KG1 (cell line): ENCODE results near the gene RTN4IP1.

ENCODE experiments used
- DNase-seq: peaks from one replicate; lab custom pipeline; 2025; lab: John Stamatoyannopoulos, UW

Gene RTN4IP1

DNA sequence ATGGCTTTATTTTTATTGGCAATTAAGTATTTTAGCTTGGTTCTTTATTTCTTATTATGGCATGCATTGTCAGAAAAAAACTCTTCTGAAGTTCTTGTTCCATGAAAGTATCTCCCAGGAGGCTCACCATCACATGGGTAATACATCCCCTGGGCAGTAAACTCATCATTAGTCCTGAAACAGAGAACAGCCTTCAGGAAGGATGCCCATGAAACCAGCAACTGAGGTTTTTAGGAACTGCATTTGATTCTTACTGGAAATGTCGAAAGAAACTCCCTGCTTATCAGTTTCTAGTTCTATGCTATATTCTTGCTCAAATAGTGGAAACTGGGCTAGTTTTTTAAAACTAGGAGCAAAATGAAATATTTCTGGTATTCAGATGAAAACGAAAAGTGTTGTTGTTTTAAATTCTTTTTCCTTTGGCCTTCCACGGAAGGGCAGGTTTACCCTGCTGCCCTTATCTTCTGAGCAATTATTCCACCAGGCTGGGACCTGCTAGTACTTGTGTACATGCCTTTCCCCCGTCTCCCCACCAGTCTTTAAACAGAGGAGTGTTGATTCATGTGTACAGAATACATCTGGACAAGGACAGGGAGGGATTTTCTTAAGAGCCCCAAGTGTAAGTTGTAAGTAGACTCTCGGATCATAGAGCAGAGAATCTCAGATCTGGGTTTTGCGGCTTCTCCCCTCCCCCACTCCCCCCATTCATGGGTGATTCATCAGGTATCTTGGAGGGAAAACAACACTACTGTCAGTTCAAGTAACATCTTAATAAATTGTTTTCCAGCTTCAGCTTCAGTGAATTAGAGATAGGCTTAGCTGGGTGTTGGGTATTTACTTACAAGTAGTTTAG, 81.5 kb downstream of the RTN4IP1 start:
- no peak for DNase-seq

DNA sequence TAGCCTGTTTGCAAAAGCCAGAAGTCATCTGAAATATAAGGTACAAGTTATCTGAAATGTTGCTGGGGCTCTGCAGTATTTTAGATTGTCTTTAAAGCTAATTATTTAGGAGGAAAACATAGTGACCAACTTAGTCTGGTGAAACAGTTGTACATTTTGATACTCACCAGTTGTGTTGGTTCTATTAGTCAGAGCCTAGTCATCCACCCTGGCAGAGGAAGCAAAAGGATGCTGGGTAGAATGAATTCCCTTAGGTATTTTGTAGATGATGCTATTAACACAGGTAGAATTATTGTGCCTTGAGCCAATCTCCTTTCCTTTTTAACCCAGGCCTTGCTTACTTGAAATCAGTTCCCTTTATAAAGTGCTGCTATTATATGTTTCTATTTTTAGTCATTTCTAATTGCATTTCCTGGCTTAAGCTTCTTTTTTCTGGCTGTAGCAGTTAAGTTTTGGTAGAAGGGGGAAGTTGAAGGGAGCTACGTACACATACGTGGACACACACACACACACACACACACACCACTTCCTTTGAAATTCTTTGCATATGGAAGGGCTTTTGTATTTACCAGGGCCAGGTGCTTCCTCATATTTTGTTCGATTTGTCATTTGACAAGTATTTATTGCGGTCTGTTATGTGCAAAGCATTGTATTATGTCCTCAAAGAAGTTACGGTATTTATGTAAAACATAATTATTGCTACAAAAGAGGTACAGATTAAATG, 82.4 kb downstream of the RTN4IP1 start:
- peak; percentile 65 for DNase-seq

DNA sequence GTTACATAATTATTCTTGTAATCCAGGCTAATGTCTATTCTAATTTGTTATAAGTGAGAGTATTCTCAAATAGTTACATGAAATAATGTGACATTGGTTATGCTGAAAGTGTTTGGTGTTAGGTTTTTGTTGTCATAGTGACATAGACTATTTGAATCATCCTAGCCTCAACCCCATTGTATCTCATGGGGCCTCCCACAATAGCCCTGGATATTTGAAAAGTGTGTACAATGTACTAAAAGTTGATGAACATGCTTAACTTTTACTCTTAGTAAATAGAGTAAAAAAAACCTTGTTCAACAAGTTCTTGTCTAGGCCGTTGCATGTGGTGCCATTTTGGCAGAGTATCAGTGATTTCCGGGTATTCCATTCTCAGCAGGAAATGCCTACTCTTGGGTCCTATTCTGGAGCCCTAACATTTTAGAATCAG, 83.0 kb downstream of the RTN4IP1 start:
- no peak for DNase-seq

DNA sequence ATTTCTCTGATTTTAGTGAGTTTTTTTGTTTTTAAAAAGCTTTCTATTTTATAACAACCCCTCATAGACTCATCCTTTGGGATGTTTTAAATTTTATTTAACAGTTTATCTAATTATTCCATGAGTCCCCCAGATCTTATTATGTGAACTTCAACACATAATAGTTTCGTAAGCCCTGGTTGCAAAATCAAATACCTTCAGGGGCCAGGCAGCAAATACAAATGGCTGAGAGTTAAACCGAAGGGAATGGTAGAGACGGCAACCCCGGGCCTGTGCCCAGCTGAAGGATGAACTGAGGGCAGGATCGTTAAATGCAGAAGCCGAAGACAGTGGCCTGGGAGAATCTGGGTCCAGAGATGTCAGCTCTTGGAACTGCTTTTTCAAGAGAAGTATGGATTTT, 88.4 kb downstream of the RTN4IP1 start:
- no peak for DNase-seq

DNA sequence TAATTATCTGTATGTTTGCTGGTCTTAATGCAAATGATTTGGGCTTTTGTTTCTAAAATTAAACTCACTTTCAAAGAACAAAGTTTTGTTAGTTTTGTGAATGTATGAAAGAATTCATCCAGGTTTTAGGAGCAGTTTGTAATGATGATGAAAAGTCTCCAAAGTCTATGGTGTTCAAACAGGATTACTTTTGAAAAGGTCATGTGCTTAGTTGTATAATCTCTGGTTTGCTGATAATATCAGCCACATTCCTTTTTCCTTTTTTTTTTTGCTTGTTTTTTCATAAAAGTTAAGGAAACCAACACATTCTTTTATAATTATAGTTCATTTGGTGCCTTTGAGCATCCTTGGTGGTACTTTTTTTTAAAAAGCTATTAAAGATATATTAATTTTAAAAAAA, 88.9 kb downstream of the RTN4IP1 start:
- DNase-seq: no peak

DNA sequence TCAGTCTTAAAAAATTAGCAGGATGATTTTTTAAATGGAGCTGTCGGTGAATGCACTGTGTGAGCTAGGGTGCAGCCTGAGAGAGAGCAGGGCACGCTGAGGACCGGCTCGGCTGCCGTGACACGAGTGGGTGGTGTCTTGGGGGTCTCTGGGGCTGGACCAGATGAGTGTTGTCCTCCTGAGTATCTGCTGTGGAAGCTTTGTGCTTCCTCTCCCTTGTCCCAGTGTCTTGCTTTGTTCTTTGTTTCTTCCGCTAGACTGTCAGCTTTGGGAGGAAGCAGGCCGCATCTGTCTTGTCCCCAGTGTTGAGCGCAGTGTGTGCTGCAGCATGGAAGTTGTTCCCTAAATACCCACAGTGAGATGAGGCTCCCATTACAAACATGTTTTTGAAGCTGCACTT, 89.4 kb downstream of the RTN4IP1 start:
- no peak for DNase-seq

DNA sequence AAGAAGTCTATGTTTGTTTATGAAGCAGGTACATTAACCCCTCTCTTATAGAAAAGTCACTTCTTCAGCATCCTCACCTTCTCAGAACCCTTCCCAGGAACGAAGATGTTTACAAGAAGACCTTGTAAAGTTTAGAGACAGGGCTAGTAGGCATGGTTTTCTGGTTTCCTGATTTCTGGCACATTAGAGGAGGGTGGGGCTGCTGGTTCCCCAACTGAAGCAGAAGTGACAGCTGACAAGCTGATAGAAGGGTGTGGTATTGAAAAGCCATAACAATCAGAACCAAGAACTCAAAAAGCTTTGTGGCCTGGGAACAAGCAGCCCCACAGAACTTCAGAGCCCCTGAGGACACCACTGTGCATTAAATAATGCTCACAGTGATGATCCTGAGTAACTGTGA, 91.2 kb downstream of the RTN4IP1 start:
- no peak for DNase-seq

DNA sequence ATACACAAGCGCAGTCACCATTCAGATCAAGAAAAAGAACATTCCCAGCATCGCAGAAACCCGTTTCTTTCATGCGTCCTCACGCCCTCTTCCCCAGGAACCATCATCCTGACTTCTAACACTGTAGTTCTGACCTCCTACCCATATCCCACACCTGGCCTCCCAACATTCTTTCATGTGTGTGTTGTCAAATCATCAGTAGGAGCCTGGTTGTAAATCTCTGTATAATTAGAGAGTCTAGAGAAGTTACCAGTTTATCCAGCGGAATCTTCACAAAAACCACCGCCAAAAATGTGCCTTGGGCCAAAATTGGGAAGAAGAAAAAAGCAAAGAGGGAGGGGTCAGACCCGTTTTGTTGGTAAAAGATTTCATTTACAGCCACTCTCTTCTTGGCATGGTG, 91.6 kb downstream of the RTN4IP1 start:
- DNase-seq: no peak

DNA sequence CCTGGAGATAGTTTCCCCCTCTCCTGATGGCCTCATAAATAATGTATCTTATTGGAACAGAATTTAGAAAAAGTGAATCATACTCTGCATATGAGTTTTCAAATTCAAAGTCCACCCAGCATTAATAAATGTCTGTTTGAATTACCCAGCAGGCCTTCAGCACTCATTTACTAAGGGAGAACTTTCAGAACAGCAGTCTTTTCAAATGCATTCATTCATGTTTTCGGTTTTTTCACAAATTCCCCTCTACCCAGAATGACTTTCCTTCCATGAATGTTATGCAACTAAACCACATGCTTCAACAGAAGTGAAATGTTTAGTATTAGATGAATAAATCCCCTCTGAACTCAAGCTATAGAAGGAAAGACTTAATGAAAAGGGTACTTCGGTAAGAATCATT, 92.4 kb downstream of the RTN4IP1 start:
- no peak for DNase-seq

DNA sequence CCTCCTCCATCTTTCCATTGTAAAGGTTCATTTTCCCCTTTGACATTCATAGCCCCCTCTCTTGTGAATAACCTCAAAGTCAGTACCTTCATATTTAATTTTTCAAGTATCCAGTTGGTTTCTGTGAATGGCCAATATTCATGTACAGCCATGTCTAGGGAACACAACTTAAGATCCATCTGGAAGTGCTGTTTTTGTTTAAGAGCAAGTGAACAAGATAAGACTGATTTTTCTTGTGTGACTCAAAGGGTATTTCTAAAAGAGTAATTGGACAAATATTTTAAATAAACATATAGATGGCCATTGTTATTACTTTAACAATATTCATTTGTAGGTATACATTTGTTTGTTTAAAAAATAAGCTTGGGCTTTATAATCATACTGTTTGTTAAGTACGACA, 92.9 kb downstream of the RTN4IP1 start:
- no peak for DNase-seq

DNA sequence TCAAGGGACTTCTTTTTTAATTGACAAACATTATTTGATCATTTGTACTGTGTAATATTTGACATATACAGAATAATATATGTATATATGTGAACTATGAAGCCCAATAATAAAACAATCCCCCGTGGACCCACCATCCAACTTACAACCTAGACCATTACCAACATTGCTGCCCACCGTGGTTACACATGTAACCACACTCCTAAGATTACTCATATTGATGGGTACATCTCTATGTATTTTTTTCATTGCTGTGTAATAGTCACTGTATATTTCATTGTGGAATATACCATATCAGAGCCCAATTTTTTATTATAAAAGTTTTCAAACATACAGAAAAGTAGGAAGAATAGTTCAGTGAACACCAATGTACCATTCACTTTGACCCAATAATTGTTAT, 94.3 kb downstream of the RTN4IP1 start:
- DNase-seq: no peak

DNA sequence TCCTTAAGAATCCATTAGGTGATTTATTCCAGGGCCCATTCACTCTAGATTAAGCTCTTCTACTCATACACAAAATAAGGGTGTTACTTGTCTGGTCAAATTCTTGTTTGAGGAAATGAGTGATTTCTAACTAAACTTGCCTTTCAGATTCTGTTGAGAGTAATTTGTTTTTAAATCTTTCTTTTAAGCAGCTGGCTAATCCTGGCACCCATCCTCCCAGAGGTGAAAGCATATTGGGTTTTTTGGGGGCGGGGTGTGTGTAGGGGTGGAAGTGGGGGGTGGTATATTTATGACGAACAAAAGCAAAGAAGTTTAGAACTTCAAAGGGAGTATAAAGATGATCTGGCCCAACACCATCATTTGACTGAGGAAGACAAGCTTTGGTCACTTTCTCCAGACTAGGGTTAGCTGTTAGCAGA, 94.7 kb downstream of the RTN4IP1 start:
- DNase-seq: no peak

DNA sequence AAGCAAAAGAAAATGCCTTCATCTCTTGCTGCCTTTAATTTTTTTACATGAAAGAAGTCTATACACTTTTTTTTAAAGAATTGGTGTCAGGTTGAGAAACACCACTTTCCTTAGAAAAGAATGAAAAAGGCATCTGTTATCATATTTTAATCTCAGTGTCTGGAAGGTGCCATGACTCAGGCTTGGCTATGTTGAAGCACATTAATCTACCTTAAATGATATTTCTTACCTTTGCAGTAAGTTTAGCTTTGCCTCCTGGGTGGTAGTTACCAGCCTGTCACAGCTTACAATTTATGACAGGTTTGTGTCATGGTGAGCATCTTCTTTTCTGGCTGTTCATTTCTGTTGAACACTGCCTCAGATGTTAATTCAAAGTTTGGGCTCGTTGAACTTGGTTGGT, 95.3 kb downstream of the RTN4IP1 start:
- no peak for DNase-seq

DNA sequence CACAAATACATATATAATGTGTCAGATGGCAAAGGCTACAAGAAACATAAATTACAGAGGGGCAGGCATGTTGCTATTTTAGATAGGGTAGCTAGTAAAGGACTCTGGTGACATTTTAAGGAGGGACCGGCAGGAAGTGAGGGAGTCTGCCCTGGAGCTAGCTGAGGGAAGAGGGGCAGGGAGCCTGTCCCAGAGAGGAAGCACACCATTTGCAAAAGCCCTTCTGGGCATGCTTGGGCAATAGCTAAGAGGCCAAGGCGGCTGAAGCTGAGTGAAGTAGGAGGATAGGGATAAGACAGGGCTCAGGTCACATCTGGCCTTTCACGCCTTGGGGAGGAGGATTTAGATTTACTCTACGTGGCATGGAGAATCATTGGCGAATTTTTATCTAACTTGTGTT, 96.2 kb downstream of the RTN4IP1 start:
- no peak for DNase-seq

DNA sequence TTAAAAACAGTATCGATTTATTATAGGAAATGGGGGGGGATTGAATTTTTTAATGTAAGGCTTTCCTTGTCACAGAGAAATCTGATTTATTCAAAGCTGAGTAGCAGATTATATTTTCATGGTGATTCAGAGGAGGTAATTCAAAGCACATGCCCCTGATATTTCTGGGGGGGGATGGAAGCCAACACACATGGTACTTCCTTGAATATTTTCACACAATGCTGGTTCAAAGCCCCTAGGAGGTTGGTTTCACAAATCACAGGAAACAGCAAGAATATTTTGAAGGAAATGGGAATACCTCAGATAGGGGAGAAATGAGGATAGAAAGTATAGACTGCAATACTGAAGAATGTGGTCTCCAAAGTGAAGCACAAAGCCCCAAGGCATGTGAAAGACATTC, 98.8 kb downstream of the RTN4IP1 start:
- no peak for DNase-seq

DNA sequence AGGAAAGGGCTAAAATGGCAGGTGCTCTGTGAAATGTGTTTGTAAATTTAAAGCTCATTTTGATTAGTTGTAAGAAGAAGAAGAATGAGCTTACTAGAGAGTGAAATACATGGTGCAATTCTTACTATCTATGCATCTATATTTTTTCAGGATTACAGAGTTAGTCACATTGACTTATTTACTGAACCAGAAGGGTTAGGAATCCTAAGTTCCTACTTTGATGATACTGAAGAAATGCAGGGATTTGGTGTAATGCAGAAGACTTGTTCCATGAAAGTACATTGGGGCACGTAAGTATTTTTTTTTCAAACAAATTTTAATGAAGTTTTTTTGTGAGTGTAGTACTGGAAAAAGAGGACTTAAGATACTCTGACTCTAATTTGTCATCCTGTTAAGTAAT, 99.3 kb downstream of the RTN4IP1 start:
- no peak for DNase-seq

DNA sequence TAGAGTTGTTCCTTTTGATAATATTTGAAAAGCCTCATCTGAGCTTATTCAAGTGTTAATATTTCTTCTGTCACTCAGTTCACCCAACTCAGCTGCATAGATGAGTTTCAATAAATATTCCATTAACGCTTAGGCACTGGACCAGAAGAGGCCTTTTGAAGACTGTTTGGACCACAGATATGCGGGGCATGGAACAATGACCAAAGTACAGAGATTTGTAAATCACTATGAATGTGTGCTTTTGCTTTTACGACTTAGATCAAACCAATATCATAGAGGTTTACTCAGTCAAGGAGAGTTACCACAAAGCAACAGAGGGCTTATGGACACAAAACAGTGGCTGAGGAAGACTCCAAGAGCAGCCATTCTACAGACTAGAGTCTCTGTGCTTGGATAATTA, 99.9 kb downstream of the RTN4IP1 start:
- DNase-seq: no peak

DNA sequence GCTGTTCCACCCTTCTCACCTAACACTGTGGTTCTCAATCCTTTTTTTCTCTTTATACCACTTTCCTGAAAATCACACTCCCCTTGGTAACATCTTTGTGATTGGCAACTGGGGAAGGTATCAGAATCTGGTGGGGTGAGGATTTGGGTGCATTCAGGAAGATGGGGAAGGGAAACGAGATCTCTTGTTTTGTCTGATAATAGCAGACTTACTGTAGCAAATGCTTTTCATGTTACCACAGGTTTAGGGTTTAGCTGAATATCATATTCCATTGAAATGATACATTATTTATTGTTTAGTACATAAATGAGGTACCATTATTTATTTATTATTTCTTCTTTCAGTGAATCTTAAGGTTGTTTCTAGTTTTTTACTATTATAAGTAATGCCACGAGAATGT, 100.8 kb downstream of the RTN4IP1 start:
- DNase-seq: no peak

DNA sequence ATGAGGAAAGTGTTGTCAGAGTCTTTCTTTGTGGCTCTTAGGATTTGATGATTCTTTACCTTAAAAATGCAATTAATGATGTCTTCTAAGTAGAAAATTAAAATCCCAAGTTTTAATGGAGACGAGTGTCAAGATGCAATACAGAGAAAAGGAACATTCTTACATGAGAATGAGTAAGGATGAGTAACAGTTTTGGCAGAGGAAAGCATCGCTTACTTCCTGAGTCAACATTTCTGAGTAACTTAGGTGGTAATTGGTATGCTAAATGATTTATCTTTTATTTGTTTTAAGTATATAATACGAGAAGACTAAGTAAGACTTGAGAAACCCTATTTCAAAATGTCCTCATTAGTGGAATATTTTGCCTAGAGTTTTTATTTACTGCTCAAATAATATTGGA, 101.3 kb downstream of the RTN4IP1 start:
- no peak for DNase-seq

DNA sequence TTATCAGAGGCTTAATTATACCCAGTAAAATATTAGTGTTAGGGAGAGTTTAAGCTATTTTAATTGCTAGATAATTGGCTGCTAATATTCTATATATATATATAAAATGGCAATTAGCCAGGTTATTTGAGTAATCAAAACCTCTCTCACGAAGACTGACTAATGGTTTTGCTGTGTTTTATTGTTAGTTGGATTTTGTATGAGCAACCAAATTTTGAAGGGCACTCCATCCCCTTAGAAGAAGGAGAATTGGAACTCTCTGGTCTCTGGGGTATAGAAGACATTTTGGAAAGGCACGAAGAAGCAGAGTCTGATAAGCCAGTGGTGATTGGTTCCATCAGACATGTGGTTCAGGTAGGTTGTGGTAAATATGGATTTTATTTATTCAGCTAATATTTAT, 102.2 kb downstream of the RTN4IP1 start:
- DNase-seq: no peak

DNA sequence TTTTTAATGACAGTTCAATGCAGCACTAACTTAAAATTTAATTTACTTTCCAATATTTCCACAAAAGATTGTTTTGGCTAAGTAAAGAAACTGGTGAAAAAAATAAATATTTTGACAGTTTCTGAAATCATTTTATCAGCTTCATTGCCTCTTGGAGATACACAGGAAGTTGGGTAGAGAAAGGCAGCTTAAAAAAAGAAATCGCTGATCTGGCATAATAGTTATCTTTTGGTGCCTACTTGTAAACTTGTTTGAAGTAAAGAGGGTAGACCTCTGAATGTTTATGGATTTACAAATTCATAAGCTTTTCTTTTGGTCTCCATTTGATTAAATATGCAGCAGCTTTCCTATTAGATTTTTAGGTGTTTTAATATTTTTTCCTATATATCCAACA, 103.4 kb downstream of the RTN4IP1 start:
- DNase-seq: no peak

DNA sequence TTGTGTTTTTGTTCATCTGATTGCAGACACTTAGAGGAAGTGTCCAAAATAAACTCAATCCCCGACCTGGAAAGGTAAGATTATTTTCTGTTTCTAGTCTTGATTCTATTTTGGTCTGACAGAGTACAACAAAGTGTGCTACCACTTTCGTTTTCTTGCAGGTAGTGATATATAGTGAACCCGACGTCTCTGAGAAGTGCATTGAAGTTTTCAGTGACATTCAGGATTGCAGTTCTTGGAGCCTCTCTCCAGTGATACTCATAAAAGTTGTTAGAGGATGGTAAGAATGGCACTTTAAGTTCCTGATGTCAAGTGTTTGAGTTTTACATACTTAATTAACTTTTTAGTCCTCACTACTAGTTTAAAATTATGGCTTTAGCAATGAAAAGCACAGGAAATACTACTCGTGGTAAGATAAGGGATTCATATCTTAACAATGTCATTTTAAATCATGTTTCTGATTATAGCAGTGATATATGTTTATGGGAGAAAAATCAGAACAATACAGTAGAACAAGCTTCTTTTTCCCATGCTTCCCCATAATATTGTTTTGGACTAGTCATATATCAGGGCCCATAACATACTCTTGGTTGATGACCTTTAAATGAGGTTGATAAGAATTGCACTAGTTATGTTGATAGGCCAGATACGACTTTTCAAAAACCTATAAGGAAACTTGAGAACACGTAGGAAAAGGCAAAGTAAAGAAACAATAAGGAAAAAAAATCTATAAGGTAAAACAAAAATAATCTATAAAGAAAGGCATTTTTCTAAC, 104.0 kb downstream of the RTN4IP1 start:
- DNase-seq: no peak
